Type B pancreatic cell (in vitro differentiated cells): ENCODE data around the gene TMSB10. TPM values are rescaled to one million over a fixed set of nuclear protein-coding genes. Genes with fewer than 3 reads are reported as not detected.

Experiments used
- DNase-seq: peaks from one replicate; pipeline ENCODE4 v3.0.0; 2021; ENCODE audit warnings: mixed read lengths; ENCODE audit not compliant: unreplicated experiment; ENCODE audit errors: extremely low spot score
- H3K27ac Mint-ChIP-seq: 2 replicates; pipeline ENCODE4 v1.8.0; 2021; ENCODE audit warnings: mild to moderate bottlenecking, mixed read lengths
- H3K27me3 Mint-ChIP-seq: 2 replicates; pipeline ENCODE4 v1.8.0; 2021; ENCODE audit warnings: mixed read lengths
- H3K36me3 Mint-ChIP-seq: 2 replicates; pipeline ENCODE4 v1.8.0; 2021; ENCODE audit warnings: mixed read lengths
- H3K4me1 Mint-ChIP-seq: one replicate; pipeline ENCODE4 v1.8.0; 2021; ENCODE audit warnings: mixed read lengths; ENCODE audit not compliant: unreplicated experiment
- H3K4me3 Mint-ChIP-seq: 2 replicates; pipeline ENCODE4 v1.8.0; 2021; ENCODE audit warnings: mild to moderate bottlenecking, mixed read lengths
- H3K9me3 Mint-ChIP-seq: 2 replicates; pipeline ENCODE4 v1.8.0; 2021; ENCODE audit warnings: mixed read lengths
- total RNA-seq: library from RNA; stranded (reverse); gene quantifications from 2 replicates; pipeline ENCODE4 v1.2.1, GENCODE V29; 2021; ENCODE audit warnings: low replicate concordance
- TF ChIP-seq, protein P1 (sequence below): fragments of 200-600 bp; sonication (generic); conservative IDR thresholded peaks from 2 replicates; pipeline ENCODE4 v1.5.0; 2021; ENCODE audit warnings: antibody characterized with exemption, mild to moderate bottlenecking

The TMSB10 gene
- total RNA-seq, 1 donor from 2014 or later, result 1,391 TPM

DNA sequence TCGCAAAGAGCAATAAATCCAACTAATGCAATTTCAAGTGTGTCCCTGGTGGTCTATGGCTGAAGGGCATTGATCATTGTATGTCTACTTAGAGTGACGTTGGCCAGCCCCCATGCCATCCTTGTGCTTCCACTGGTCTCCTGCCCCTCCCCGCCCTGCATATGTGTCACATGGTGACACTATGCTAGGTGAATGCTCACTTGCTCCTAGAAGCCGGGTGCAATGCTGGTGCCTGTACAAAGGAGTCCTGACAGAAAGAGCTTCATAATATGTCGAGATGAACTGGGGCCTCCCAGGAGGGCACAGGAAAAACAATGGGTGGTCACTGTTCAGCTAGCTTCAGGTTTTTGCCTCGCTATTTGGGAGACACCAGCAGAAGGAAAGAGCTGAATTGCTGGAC, 18.7 kb upstream of the TMSB10 start:
- Mint-ChIP-seq H3K27ac (no peak overlapping the region), H3K9me3 (no peaks in the 10 kb centered on the region), H3K36me3 (no peaks in the 10 kb centered on the region), H3K4me1 (peaks cover 23% of the 10 kb centered on the region), H3K4me3 (no peak overlapping the region), H3K27me3 (peaks cover 48% of the 10 kb centered on the region)
- TF ChIP-seq, protein P1, sequence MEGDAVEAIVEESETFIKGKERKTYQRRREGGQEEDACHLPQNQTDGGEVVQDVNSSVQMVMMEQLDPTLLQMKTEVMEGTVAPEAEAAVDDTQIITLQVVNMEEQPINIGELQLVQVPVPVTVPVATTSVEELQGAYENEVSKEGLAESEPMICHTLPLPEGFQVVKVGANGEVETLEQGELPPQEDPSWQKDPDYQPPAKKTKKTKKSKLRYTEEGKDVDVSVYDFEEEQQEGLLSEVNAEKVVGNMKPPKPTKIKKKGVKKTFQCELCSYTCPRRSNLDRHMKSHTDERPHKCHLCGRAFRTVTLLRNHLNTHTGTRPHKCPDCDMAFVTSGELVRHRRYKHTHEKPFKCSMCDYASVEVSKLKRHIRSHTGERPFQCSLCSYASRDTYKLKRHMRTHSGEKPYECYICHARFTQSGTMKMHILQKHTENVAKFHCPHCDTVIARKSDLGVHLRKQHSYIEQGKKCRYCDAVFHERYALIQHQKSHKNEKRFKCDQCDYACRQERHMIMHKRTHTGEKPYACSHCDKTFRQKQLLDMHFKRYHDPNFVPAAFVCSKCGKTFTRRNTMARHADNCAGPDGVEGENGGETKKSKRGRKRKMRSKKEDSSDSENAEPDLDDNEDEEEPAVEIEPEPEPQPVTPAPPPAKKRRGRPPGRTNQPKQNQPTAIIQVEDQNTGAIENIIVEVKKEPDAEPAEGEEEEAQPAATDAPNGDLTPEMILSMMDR, result no peak
- DNase-seq, result peak; percentile 44

DNA sequence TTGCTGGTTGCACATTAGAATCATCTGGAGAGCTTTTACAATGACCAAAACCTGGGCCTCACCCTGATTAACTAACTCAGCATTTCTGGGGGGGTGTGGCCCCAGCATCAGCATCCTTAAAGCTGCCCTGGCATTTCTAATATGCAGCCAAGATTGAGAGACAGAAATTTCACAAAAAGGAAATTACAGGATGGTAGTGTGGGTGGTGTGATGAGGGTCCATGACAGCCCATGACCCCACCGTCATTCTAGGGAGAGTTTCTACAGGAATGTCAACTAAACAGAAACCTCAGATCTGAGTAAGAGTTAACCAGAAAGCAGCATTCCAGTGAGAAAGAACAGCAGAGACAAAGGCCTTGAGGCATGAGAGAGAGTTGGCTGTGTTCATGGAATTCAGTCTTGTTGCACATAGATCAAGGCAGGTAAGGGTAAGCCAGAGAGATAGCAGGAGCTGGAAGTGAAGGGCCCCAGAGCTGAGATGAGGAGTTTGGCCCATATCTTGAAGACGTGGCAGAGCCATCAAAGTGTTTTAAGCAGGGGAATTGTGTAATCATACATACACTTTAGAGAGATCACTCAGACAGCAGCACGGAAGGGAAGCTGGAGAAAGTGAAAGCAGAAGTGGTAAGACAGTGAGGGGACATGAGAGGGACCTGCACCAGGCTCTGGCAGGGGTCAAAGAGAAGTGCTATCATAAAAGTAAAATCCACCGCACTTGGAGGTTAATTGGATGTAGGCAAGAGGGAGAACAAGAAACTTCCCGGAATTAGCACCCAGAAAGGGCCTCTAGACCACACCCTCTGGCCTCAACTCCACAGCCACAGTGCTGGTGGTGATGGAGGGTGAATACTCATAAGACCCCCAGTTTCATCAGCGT, 16.8 kb upstream of the TMSB10 start:
- TF ChIP-seq, protein P1, result no peak
- H3K27me3 Mint-ChIP-seq, result peaks cover 30% of the 10 kb centered on the region
- no peak overlapping the region for H3K4me3 Mint-ChIP-seq
- H3K9me3 Mint-ChIP-seq, result no peaks in the 10 kb centered on the region
- peaks cover 14% of the 10 kb centered on the region for H3K4me1 Mint-ChIP-seq
- no peak for DNase-seq
- no peaks in the 10 kb centered on the region for H3K36me3 Mint-ChIP-seq
- H3K27ac Mint-ChIP-seq, result peak overlapping the region; percentile 29

DNA sequence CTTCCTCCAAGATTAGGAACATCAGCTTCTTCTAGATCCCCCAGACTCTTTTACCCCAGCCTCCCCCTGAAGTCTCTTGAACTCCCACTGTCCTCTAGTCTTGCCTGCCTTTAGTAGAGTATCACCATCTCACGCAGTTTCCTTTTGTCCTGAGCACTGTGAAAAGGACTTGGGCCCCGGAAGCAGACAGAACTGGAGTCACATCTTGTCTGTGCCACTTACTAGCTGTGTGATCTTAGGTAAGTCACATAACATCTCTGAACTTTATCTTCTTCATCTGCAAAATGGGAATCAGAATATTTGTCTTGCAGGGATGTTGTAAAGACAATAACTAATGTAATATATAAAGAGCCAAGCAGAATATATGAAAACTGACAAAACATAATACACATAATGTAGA, 16.1 kb upstream of the TMSB10 start:
- no peak for DNase-seq
- H3K4me3 Mint-ChIP-seq, result no peak overlapping the region
- TF ChIP-seq, protein P1, result no peak
- H3K27ac Mint-ChIP-seq, result no peak overlapping the region
- peaks cover 9% of the 10 kb centered on the region for H3K4me1 Mint-ChIP-seq
- no peaks in the 10 kb centered on the region for H3K9me3 Mint-ChIP-seq
- peaks cover 23% of the 10 kb centered on the region for H3K27me3 Mint-ChIP-seq
- no peaks in the 10 kb centered on the region for H3K36me3 Mint-ChIP-seq

DNA sequence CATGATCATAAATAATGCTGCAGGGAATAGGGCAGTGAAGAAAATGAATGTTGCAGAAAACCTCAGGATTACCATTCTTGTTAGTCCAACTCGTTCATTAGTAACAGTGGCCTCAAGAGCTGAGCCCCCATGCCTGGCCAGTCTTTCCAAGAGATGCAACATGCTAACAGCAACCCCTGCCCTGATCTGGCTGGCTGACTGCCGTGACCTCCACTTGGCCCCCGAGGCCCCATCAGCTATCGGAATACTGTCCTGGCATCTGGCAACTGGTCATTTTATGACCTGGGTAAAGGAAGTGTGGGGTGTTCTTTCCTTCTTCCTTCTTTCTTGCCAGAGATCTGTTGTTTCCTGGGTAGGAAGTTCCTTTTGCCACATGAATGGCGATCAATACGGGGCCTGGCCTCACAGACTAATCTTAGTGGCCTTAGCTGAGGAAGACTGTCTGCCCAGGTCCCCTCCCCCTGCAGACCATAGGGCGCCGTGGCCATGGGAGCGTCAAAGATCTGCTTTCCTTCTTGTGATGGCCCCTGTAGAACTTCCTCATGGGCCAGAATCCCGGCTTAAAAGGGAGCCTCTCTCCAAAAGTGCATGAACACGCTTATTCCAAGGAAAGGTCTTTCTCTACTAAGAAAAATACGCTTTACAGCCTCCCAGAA, 14.0 kb upstream of the TMSB10 start:
- TF ChIP-seq, protein P1, result no peak
- Mint-ChIP-seq H3K27me3 (peaks cover 8% of the 10 kb centered on the region), H3K4me1 (peaks cover 17% of the 10 kb centered on the region), H3K4me3 (no peak overlapping the region), H3K9me3 (no peaks in the 10 kb centered on the region), H3K36me3 (no peaks in the 10 kb centered on the region), H3K27ac (no peak overlapping the region)
- no peak for DNase-seq

DNA sequence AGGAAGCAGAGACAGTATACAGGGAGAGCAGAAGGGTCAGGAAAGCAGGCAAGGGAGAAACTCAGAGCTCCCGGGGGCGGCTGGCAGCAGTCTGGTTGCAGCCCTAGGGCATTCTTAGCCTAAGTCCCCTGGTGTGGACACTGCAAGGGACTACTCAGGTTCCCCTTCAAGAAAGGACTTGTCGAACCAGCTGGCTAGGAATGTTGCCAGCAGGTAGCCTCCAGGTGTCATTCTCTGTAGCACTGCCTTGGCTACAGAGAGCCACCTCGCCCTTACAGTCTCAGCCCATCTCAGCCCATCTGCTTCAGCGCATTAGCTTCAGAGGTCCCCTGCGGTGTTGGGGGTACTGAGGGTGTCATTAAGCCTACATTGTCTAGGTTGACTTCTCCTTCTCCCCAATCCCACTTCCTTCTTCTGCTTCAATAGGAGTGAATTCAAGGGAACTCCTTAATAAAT, 11.3 kb upstream of the TMSB10 start:
- no peaks in the 10 kb centered on the region for H3K9me3 Mint-ChIP-seq
- TF ChIP-seq, protein P1, result no peak
- no peak overlapping the region for H3K4me3 Mint-ChIP-seq
- H3K27me3 Mint-ChIP-seq, result no peaks in the 10 kb centered on the region
- no peak for DNase-seq
- H3K36me3 Mint-ChIP-seq, result no peaks in the 10 kb centered on the region
- no peak overlapping the region for H3K27ac Mint-ChIP-seq
- peaks cover 16% of the 10 kb centered on the region for H3K4me1 Mint-ChIP-seq
